ENCODE measurements around the gene DOCK1.

The DOCK1 gene

DNA sequence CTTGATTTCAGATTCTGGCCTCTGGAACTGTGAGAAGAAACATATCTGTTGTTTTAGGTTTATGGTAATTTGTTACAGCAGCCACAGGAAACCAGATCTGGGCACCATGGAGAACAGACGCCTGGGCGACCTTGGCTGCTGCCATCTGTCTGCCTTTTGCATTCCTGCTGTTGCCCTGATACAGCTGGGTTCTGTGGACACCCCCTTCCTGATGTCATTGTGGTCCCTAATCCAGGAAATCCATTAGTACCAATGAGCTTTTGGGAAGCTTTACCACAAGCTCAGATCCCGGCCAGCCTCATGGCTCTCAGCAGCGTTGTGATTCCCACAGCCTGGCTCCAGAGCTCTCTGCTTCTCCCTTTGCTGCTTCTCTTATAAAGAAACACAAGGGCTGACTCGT lies 469.7 kb downstream of the DOCK1 start:
- DNase-seq, result no peak

GRCh38 chr10:127375461-127375860 lies 470.2 kb downstream of the DOCK1 start:
- no peak for DNase-seq

DNA sequence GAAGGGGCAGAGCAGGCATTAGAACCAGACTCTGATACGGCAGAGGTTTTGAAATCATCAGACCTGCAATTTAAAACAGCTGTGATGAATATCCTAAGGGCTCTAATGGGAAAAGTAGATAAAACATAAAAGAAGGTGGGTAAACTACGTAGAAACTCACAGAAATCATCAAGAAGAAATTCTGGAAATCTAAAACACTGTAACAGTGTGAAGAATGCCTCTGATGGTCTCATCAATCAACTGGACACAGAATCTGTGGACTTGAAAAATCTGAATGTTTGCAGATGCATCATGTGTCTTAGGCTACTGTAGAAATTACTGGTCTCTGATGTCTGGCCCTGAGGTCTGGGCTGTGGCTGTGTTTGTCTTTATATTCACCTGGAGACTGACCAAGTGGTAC lies 470.8 kb downstream of the DOCK1 start:
- DNase-seq, result no peak

DNA sequence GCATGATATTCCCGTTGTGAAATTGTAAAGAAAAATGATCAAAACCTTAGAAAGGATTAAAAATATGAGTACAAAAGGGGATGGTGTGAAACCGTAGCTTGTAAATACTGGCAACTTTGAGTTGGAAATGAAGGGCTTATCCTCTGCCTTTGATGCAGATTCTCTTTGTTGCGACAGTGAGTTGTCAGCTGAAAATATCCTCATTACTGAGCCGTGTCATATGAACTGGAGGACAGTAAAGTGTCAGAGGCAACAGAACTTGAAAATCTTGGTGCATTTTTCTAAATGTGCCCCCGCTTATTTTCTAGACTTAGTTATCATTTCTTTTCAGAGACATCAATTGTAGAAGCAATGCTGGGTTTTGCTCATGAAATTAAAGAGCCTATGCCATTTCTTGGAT lies 473.4 kb downstream of the DOCK1 start:
- DNase-seq, result no peak

GRCh38 chr10:127384532-127384931 lies 479.3 kb downstream of the DOCK1 start:
- no peak for DNase-seq

GRCh38 chr10:127385066-127385465 lies 479.8 kb downstream of the DOCK1 start:
- DNase-seq, result no peak

GRCh38 chr10:127386606-127387327 lies 481.5 kb downstream of the DOCK1 start:
- no peak for DNase-seq

DNA sequence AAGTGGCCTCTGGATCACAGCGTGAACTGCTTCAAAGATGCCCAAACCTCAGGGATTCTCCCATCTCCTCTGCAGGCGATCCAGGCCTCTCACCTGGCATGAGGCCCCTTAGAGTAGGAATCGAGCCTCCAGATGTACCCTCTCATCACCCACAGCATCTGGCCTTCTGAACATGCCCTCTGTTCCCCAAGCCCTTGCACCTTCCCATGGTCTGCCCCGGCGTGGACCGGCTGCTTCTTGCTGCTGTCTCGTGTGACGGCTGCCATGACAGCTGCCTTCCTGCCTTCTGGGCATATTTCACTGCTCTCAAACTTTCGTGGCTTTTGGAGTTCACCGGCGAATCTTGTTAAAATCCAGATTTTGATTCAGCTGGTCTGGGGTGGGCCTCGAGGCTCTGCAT lies 486.6 kb downstream of the DOCK1 start:
- DNase-seq, result no peak

GRCh38 chr10:127392351-127393235 lies 487.4 kb downstream of the DOCK1 start:
- no peak for DNase-seq

- no peak for DNase-seq
Observed at GRCh38 chr10:127398140-127398970, 493.1 kb downstream of the DOCK1 start.

- DNase-seq, result no peak
Observed at GRCh38 chr10:127398971-127399365, 493.7 kb downstream of the DOCK1 start.

- DNase-seq, result no peak
Observed at GRCh38 chr10:127399668-127400067, 494.4 kb downstream of the DOCK1 start.

DNA sequence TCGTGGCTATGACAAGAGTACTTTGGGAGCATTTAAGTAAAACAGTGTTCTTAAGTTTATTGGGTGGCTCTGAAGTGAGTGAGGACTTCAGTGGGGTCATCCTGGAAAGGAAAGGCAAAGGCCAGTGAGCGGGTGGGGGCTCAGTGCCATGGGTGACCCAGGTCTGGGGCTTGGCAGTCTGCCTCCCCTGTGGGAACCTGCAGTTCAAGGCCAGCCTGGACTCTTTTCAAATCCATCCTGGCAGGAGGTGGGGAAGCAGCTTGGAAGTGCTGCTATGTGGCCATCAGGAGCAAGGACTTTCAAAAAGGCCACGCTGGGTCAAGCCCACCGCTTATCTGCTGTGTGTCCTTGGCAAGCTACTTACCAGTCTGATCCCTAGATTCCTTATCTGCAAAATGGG lies 495.0 kb downstream of the DOCK1 start:
- no peak for DNase-seq

DNA sequence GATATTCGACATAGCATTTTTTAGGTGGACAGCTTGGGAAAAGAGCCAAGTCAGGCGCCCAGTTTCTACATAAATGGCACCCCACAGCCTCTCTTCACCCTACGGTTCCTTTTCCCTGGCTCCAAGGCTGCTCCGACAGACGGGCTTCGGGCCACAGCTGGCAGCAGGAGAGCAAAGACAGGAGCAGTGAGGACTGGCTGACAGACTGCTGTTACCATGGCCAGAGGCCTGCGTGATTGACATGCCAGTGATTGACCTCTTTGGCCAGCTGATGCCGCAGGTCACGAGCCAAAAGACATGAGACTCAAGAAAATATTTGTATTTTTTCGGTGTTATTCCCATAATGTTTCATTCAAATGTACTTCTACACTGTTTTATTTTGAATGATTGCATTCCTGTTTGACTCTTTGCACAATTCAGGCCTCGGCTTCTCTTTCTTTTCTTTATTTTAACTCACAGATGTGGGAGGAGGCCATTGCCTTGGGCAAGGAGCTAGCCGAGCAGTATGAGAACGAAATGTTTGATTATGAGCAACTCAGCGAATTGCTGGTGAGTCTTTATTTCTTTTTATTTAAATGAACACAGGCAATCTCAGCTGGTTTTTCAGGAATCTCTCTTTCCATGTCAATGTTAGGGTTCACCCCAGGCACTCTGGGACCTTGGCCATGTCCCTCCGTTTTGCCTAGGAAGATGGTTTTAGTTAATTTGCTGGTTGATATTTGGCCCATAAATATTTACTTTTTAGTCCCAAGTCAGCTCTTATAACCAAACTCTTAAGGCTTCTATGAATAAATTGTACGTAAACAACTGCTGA lies 497.6 kb downstream of the DOCK1 start:
- no peak for DNase-seq

- no peak for DNase-seq
Observed at GRCh38 chr10:127405221-127405620, 500.0 kb downstream of the DOCK1 start.

GRCh38 chr10:127406018-127406550 lies 500.9 kb downstream of the DOCK1 start:
- no peak for DNase-seq

DNA sequence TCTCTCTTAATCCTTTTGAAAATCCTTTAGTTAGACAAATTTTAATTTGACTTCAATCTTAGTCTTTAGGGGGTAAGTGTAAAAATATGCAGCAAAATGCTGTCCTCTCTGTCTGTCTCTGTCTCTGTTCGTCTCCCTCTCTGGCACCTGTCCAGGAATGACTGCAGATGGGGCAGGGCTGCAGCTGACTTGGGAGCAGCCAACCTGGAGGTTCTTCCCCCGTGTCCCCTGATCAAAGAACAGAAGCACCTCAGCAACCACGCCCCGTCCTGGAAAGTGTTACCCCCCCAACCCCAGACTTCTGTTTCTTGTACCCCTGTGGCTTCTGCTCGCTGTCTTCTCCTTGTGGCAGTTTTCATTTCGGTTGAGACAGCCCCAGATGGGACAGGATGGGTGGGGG lies 502.3 kb downstream of the DOCK1 start:
- no peak for DNase-seq

DNA sequence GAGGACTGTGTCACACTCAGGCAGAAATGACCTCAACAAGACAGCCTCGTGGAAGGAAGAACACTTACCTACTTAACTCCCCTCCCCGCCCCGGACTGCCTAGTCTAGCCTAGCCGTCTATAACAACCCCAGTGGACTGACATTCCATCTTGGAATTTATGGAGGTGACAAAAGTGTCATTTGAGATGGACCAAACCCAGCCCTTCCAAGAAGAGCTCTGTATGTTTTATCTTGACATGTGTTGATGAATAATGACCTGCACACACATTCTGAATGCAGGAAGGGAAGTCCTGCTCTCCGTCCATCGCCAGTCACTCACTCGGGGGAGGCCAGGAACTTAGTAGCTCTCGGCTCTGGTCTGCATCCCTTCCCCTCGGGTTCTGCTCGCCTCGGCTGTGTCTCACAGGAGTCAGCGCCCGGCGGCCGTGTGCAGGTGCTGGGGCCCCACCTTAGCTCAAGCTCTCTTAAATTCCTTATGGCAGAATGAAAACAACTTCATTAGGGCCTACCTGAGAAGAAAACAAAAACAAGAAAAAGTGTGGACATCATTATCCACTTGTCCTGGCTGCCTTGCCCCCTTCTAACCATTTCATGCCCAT lies 503.0 kb downstream of the DOCK1 start:
- no peak for DNase-seq

DNA sequence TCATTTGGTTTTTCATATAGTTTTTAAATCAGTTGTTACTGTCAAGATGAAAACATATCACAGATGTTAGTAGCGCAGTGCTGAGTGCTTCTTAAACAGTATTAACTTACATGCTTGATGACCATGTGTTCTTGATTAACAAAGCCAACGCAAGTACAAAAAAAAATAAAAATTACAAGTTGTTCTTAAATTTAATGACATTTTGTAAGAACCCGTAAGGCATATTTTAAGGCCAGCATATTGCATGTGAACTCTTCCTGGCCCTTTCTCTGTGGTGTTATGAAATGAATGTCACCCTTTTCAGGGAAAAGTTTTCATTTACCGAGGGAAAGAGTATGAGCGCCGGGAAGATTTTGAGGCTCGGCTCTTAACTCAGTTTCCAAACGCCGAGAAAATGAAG lies 503.5 kb downstream of the DOCK1 start:
- DNase-seq, result no peak

- DNase-seq, result no peak
Observed at GRCh38 chr10:127410030-127410429, 504.8 kb downstream of the DOCK1 start.

DNA sequence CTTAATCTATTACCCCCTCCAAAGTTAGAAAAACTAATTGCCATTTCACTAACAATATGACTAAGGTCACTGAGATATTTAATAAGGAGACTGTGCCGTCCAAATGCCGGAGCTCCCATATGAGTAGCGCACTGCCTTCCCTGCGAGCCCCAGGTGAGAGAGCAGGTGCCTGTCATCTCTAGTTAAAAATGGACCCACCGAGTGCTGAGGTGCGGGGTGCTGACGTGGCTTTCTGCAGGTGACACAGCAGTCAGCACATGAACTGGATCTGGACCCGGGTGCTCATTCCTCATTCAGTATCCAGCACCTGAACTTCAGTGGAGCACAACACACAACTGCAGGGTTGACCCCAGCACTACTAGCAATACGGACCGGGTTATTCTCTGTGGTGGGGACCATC lies 505.8 kb downstream of the DOCK1 start:
- no peak for DNase-seq

DNA sequence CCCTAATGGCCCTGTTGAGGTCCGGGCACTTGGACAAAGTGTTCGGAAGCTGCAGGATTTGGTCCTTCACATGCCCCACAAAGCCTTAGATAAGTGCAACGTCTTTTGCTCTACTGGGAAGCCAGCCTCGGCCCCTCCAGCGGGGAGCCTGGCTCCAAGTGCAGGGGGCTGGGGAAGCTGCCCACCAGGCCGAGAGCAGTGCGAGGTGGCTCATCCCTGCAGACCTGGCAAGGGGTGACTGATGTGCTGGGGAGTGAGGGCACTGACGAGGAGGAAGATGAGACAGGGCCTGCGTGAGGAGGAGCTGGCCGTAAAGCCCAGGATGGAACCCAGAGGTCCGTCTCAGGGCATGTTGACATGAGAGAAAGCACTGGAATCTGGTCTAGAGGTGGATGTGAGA lies 508.1 kb downstream of the DOCK1 start:
- no peak for DNase-seq
